GM19463 (cell line): ENCODE results near the gene TEKT3.

Source experiments
- ATAC-seq: cut with Tn5 transposase; IDR thresholded peaks from one replicate; pipeline ENCODE4 v1.9.1; 2021; ENCODE audit warnings: mild to moderate bottlenecking, moderate library complexity; ENCODE audit not compliant: unreplicated experiment

The TEKT3 gene

DNA sequence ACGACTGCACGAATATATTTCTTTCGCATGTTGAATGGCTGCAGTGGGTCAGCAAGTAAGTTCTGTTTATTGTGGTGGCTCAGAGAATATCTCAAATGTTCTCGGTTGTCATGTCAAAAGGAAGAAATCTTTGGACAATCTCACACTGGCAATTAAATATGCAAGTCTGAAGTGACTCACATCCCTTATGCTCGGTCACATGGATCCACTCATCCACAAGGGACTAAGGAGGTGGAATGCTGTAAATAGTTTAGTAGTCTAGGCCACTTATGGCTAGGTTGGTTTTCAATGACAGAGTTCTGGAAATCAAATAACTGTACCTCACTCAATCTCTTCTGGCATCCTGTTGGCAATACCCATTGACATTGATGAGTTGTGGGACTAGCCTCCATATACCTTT is 43.2 kb downstream of the TEKT3 start:
- ATAC-seq: no peak

DNA sequence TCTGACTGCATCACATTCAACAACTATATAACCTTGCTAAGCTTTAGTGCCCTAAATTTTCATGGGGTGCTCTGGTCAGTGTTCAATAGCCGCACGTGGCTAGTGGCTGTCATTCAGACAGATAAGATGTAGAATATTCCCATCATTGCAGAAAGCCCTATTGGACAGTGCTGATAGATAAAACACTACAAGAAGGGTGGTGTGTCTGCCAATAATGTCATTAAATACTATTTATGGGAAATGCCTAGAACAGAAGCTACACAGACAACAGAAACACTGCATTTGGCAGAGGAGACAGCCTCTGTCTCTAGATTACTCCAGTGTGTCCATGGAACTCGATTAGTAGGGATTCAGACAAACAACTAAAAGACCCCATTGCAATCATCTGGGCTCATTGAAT is 47.8 kb downstream of the TEKT3 start:
- ATAC-seq: no peak

DNA sequence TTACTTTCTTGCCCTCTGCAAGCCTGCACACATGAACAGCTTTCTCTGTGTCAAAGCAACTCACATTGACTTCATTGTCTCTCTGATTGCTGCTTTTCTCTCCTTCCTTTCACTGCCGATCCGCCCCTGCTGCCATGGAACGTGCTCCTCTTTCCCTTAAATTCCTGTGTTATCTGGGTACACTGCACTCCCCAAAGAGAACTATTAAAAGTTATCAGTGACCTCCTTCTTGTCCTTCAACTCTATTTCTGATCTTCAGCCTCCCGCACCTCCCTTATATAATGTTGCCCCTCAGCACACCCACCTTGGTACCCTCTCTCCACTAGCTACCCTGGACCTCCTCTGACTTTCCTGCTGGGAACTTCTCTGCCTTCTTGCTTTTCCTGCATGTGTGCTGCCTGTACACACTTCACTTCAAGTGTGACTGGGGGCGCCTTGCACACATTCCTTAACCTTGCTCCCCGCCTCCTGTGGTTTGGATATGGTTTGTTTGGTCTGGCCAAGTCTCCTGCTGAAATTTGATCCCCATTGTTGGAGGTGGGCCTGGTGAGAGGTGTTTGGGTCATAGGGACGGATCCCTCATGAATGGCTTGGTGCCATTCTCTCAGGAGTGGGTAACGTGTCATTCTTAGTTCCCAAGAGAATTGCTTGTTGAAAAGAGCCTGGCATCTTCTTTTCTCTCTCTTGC is 49.6 kb downstream of the TEKT3 start:
- no peak for ATAC-seq

GRCh38 chr17:15290605-15291004 is 50.8 kb downstream of the TEKT3 start:
- ATAC-seq: no peak

GRCh38 chr17:15289285-15290183 is 51.9 kb downstream of the TEKT3 start:
- no peak for ATAC-seq

DNA sequence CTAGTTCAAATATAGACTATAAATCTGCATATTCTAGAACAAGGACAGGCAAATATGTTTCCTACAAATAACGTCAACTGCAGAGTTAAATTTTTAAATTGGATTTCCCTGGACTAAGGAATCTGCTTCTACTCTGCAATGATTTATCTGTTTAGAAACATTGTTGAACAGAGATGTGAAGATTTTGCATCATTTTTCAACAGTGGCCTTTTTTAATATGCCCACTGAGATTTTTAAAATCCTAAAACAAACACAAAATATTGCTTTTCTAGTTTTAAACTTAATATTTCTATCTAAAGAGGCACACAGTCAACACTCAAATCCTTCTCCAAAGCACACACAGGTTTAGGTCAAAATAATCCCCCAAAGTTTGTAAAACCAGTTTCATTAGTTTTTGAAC is 52.5 kb downstream of the TEKT3 start:
- no peak for ATAC-seq

DNA sequence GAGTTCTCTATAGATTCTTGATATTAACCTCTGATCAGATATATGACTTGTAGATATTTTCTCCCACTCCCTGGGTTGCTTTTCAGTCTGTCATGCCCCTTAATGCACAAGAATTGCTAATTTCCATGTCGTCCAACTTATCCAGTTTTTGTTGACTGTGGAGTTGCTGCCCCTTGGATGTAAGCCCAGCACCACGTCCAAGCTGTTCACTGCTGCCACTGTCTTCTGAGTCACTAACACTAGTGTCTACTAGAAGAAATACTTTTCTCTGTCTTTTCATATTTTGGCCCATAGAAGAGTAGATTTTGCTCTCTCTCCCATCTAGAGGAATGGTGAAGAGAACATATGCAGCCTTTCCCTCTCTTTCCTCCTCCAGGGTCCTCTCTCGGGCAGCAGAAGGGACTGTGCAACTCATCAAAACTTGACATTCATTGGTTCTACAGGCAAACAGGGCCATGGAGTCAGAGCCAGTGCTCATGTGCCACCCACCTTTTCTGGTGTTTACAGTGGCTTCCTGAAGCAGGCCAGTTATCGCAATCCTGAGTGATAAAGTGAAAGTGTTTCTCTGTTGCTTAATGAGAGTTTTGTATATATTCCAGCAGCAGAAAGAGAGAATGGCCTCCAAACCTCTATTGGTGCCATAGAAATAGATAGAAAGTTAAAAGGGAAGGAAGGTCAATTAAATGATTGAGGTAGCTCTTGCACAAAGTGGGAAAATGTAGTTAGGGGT is 53.7 kb downstream of the TEKT3 start:
- ATAC-seq: no peak

GRCh38 chr17:15285466-15285865 is 55.9 kb downstream of the TEKT3 start:
- ATAC-seq: no peak

DNA sequence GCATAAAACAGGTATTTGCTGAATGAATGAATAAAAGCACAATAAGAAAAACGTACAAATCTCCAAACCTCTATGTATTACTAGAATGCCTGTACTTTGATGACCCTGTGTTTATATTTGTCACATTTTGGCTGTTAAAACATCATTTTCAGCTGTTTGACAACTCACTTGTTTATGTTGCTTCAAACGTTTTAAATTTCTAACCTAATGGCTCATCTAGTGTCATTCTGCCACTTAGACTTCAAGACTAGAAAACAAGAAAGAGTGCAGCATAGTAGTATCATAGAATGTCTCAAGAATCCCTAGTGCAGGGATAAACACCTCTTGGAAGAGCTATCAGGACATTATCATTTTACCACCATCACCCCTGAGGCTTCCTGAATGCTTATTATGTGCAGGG is 56.9 kb downstream of the TEKT3 start:
- no peak for ATAC-seq

GRCh38 chr17:15284107-15284506 is 57.3 kb downstream of the TEKT3 start:
- no peak for ATAC-seq

DNA sequence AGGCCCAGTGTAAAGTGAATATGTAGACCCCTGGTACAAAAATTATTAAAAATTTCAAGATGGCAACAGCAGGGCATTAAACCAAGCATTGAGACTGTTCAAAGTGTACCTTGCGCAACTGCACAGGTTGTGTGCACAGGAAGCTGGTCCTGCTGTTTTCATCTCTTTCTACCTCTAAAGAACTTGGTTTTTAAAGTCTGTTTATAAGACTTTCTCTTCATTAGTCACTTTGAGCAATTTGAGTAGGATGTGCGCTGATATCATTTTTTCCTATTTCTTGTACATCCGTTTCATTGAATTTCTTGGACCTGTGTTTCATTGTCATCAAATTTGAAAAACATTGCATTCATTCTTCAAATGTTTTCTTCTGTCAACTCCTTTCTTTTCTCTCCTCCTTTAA is 59.5 kb downstream of the TEKT3 start:
- ATAC-seq: no peak

DNA sequence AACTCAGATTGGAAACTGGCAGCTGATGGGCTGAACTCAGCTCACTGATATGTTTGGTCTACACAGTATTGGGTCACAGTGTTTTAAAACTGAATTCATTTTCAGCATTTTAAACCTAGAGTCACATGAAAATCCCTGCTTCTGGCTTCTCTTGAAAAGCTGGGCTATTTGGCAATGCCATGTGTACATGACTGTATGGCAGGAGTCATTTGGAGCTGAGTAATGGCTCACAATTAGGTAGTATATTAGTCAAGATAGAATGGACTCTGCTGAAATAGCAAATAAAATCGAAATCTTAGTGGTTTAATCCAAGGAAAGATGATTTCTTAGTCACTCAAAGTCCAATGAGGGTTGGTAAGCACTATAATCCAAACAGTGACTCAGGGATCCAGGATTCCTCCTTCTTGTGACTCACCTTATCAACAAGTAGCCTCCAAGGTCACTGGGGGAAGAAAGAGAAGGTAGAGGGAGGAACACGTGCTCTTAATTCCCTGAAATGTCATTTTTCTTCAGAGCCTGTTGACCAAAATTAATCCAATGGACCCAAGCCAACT is 62.4 kb downstream of the TEKT3 start:
- no peak for ATAC-seq

GRCh38 chr17:15278380-15278779 is 63.0 kb downstream of the TEKT3 start:
- no peak for ATAC-seq

GRCh38 chr17:15274017-15274416 is 67.4 kb downstream of the TEKT3 start:
- ATAC-seq: no peak

DNA sequence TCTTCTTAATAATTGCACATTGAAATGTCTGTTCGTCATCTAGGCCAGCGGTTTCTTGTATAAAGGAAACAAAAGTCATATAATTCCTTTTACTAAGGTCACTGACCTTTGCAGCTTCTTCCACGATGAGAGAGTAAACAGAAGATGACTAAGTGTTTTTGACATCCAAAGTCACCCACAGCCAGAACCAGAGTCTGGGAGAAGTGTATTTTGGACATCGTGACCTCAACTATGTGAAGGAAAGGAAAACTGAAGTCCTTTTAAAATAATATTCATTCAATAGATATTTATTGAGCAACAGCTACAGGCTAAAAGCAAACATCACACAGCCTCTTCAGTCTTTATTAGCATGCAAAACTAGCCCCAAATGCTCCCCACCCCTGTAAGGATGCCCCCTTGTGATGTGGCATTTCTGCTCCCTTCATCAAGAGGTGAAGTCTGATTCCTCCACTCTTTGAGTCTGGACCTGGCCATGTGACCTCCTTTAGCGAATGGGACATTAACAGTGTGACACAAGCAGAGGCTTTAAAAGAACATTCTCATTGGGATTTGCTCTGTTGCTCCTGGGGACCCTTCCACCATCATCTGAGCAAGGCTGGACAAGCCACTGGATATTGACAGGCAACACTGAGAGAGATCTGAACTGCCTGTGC is 68.1 kb downstream of the TEKT3 start:
- ATAC-seq: no peak

- ATAC-seq: no peak
These were observed 69.7 kb downstream of the TEKT3 start for GRCh38 chr17:15271741-15272140.

DNA sequence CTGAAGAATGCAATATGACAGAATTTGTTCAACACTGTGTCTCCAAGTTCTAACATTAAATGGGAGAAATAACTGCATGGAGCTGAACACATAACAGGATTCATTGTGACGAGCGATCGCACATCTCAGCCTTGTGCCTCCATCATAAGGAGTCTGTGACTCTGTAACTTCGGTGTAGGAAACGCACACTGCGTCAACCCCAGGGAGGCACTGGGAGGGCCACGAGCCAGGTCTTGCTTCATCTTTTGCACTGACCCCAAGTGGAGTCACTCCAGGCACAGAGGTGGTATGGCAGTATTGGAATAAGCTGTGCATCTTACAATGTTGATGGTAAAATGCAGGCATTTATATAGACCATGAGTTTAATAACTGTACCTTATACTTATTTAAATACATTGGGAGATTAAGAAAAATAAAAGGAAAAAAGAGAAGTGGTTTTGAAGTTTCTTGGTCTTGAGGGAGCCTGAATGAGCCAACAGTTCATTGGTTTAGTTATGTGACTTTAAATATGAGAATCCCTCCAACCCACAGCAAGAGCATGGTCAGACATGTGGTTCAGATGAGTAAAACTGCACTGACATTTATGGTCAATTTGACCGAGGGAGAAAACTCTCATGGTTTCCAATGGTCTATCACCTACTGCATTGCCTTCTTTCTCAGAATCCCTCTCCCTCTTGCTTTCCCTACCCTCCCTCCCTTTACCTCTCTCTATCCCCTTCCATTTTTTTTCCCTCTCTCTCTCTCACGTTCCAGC is 70.6 kb downstream of the TEKT3 start:
- no peak for ATAC-seq

DNA sequence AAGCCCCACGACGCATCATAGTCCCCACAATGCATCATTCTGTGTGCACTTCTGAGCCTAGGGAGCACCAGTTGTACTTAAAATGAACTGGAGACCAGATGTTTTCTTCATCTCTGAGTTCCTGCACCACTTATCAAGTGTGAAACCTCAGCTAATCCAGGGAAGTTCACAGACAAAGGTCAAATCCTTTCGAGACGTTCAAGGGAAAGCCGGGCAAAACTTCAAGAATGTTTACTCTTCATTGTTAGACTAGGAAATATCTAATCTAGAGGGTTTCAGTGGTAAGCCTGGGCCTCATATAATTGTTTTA is 71.7 kb downstream of the TEKT3 start:
- ATAC-seq: no peak

- no peak for ATAC-seq
These were observed 72.2 kb downstream of the TEKT3 start for GRCh38 chr17:15269087-15269779.

DNA sequence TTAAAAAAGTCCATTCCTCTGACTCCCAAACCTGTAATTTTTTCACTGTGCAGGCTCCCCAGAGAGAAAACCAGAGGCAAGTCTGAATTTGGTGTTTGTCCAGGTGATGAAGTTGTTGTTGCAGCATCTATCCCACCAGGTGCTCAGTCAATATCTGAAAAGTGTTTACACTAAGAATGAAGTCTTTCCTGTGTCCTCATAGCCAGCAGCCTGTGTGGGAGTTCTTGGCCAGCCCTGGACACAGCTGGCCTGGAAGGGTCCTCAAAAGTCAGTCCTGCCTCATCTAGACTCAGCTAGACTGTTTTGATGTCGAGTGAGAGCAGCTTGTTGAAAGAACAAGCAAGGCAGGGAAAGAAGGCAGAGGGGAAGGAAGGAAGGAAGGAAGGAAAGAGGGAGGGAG is 72.9 kb downstream of the TEKT3 start:
- ATAC-seq: no peak
